Neural progenitor cell (in vitro differentiated cells): ENCODE data around the gene MCUB.

Experiments used
- CTCF ChIP-seq: fragments of 200-600 bp; sonication (generic); IDR thresholded peaks from 2 replicates; pipeline ENCODE4 v1.5.1; 2017; ENCODE audit warnings: antibody characterized with exemption, mild to moderate bottlenecking
- EZH2 ChIP-seq: fragments of 200-600 bp; sonication (generic); IDR thresholded peaks from 2 replicates; pipeline ENCODE4 v1.6.1; 2017; ENCODE audit warnings: antibody characterized with exemption, mild to moderate bottlenecking, moderate library complexity

GRCh38 chr4:109616243-109616642 lies 56.2 kb downstream of the MCUB start:
- TF ChIP-seq CTCF (no peak), EZH2 (no peak)
